GM12891 (cell line): ENCODE measurements around the gene MCTP2.
"Not testable (repeated sequence)": the region's sequence is repeated elsewhere in the genome, so short reads cannot be mapped to it uniquely, and the experiment has no call there.

Experiments
- DNase-seq: peaks from one replicate; pipeline ENCODE4 v3.0.0; 2011; ENCODE audit warnings: low spot score; ENCODE audit not compliant: insufficient read length
- FAIRE-seq: peaks from 2 replicates; lab custom pipeline; 2011; peaks lifted over from hg19 to GRCh38; lab: Jason Lieb, UNC
- PAX5 ChIP-seq: IDR thresholded peaks from 2 replicates; pipeline ENCODE4 v1.6.1; 2011; ENCODE audit warnings: low read length, moderate library complexity, mild to moderate bottlenecking; ENCODE audit not compliant: insufficient read depth, severe bottlenecking
- POLR2A ChIP-seq: IDR thresholded peaks from 2 replicates; pipeline ENCODE4 v1.6.1; 2011; ENCODE audit warnings: low read depth, low read length, control low read depth
- POLR2AphosphoS5 ChIP-seq: IDR thresholded peaks from 2 replicates; pipeline ENCODE4 v1.6.1; 2011; ENCODE audit warnings: low read depth, low read length, control low read depth
- POU2F2 ChIP-seq: IDR thresholded peaks from 2 replicates; pipeline ENCODE4 v1.6.1; 2011; ENCODE audit warnings: low read depth, mild to moderate bottlenecking, control low read depth, low read length, moderate library complexity
- SPI1 ChIP-seq: IDR thresholded peaks from 2 replicates; pipeline ENCODE4 v1.6.1; 2011; ENCODE audit warnings: low read depth, low read length, control low read depth
- TAF1 ChIP-seq: IDR thresholded peaks from 2 replicates; pipeline ENCODE4 v1.6.1; 2011; ENCODE audit warnings: low read depth, low read length, control low read depth

MCTP2 gene

GRCh38 chr15:94234300-94234699 lies 2.9 kb downstream of the MCTP2 start:
- DNase-seq (no peak), FAIRE-seq (peak; percentile 52)
- no peak for TF ChIP-seq SPI1
- TF ChIP-seq PAX5: no peak
- TF ChIP-seq POU2F2: no peak
- TF ChIP-seq POLR2A: no peak
- no peak for TF ChIP-seq POLR2AphosphoS5
- TF ChIP-seq TAF1: no peak

- no peak for TF ChIP-seq POLR2AphosphoS5
- no peak for TF ChIP-seq POLR2A
- TF ChIP-seq TAF1: no peak
- no peak for TF ChIP-seq POU2F2
- no peak for TF ChIP-seq SPI1
- TF ChIP-seq PAX5: no peak
- no peak for DNase-seq
Measured at GRCh38 chr15:94235041-94235440, 3.7 kb downstream of the MCTP2 start.

GRCh38 chr15:94235646-94236045 lies 4.3 kb downstream of the MCTP2 start:
- FAIRE-seq: no peak
- no peak for DNase-seq
- no peak for TF ChIP-seq POLR2AphosphoS5
- no peak for TF ChIP-seq SPI1
- no peak for TF ChIP-seq PAX5
- TF ChIP-seq POLR2A: no peak
- no peak for TF ChIP-seq POU2F2
- TF ChIP-seq TAF1: no peak

More at GRCh38 chr15:94235041-94235440, 3.7 kb downstream of the MCTP2 start:
- no peak for FAIRE-seq

- FAIRE-seq: no peak
- TF ChIP-seq POLR2AphosphoS5 (no peak), PAX5 (no peak), POU2F2 (no peak), POLR2A (no peak), SPI1 (no peak), TAF1 (no peak)
- DNase-seq: no peak
Measured at GRCh38 chr15:94236608-94237007, 5.2 kb downstream of the MCTP2 start.

GRCh38 chr15:94237903-94238302 lies 6.5 kb downstream of the MCTP2 start:
- TF ChIP-seq TAF1: no peak
- no peak for TF ChIP-seq POLR2AphosphoS5
- no peak for TF ChIP-seq SPI1
- no peak for TF ChIP-seq POLR2A
- no peak for TF ChIP-seq POU2F2
- TF ChIP-seq PAX5: no peak
- FAIRE-seq: no peak
- DNase-seq: no peak

- FAIRE-seq (no peak), DNase-seq (no peak)
- TF ChIP-seq POLR2A: no peak
- peak; percentile 79 for TF ChIP-seq SPI1
Measured at GRCh38 chr15:94238539-94239118, 7.3 kb downstream of the MCTP2 start.

GRCh38 chr15:94239474-94239873 lies 8.1 kb downstream of the MCTP2 start:
- DNase-seq (no peak), FAIRE-seq (no peak)
- no peak for TF ChIP-seq PAX5
- no peak for TF ChIP-seq POU2F2
- TF ChIP-seq TAF1: no peak

GRCh38 chr15:94240480-94240879 lies 9.1 kb downstream of the MCTP2 start:
- TF ChIP-seq PAX5 (no peak), POLR2AphosphoS5 (no peak), POU2F2 (no peak), SPI1 (no peak), POLR2A (no peak), TAF1 (no peak)
- no peak for DNase-seq
- no peak for FAIRE-seq

GRCh38 chr15:94242257-94242656 lies 10.9 kb downstream of the MCTP2 start:
- FAIRE-seq: no peak
- TF ChIP-seq POLR2AphosphoS5 (no peak), TAF1 (no peak), SPI1 (no peak), POU2F2 (no peak), PAX5 (no peak), POLR2A (no peak)
- DNase-seq: no peak

GRCh38 chr15:94243003-94243402 lies 11.6 kb downstream of the MCTP2 start:
- DNase-seq: not testable (repeated sequence)
- peak; percentile 85 for FAIRE-seq

GRCh38 chr15:94243418-94243817 lies 12.1 kb downstream of the MCTP2 start:
- no peak for TF ChIP-seq SPI1
- no peak for TF ChIP-seq POU2F2
- no peak for TF ChIP-seq POLR2AphosphoS5
- TF ChIP-seq TAF1: no peak
- no peak for TF ChIP-seq PAX5
- TF ChIP-seq POLR2A: no peak
- DNase-seq (no peak), FAIRE-seq (no peak)
